H1 (cell line): ENCODE data around the gene NRXN2. TPM values are rescaled to one million over a fixed set of nuclear protein-coding genes. Genes with fewer than 3 reads are reported as not detected.

Experiments used
- CTCF ChIA-PET: fragments of 300-600 bp; sonication (Branson Sonifier 250); formaldehyde crosslinking; loops from one replicate; lab custom pipeline; 2021; ENCODE audit not compliant: partially characterized antibody; lab: Charles Lee
- POLR2A ChIA-PET: fragments of 300-600 bp; sonication (Branson Sonifier 250); formaldehyde crosslinking; loops from one replicate; lab custom pipeline; 2021; ENCODE audit warnings: inconsistent platforms; ENCODE audit not compliant: partially characterized antibody; lab: Charles Lee
- DNase-seq, 2 experiments: peaks; one replicate each; pipeline versions ENCODE4 v3.0.0 to v3.0.0-alpha.2; 2010 to 2022; ENCODE audit warnings: low spot score in 2 of 2, low read depth in 1 of 2, mixed read lengths in 1 of 2
- FAIRE-seq: peaks from 2 replicates; lab custom pipeline; 2011; peaks lifted over from hg19 to GRCh38; lab: Jason Lieb, UNC
- H2AFZ ChIP-seq: 2 replicates; pipeline ENCODE4 v1.8.1; 2012; ENCODE audit warnings: low read length, inconsistent platforms
- H2AK5ac ChIP-seq: 2 replicates; pipeline ENCODE4 v1.6.1; 2013; ENCODE audit warnings: low read depth, low read length
- H2BK120ac ChIP-seq: replicated peaks from 2 replicates; pipeline ENCODE3; 2013; ENCODE audit warnings: low read depth, low read length, inconsistent platforms
- H2BK12ac ChIP-seq: 2 replicates; pipeline ENCODE4 v1.6.1; 2013; ENCODE audit warnings: low read depth, low read length
- H2BK15ac ChIP-seq: 2 replicates; pipeline ENCODE4 v1.6.1; 2013; ENCODE audit warnings: low read length
- H2BK20ac ChIP-seq: 2 replicates; pipeline ENCODE4 v1.6.1; 2013; ENCODE audit warnings: low read length
- H2BK5ac ChIP-seq: 2 replicates; pipeline ENCODE4 v1.6.1; 2013; ENCODE audit warnings: low read depth, low read length
- H3K14ac ChIP-seq: 2 replicates; pipeline ENCODE4 v1.6.1; 2013; ENCODE audit warnings: inconsistent platforms; ENCODE audit not compliant: insufficient read length
- H3K18ac ChIP-seq: 2 replicates; pipeline ENCODE4 v1.6.1; 2013; ENCODE audit warnings: low read length; ENCODE audit errors: extremely low read depth
- H3K23ac ChIP-seq: 2 replicates; pipeline ENCODE4 v1.6.1; 2013; ENCODE audit warnings: inconsistent platforms; ENCODE audit not compliant: insufficient read length
- H3K23me2 ChIP-seq: 2 replicates; pipeline ENCODE4 v1.6.1; 2013; ENCODE audit warnings: low read depth, low read length
- H3K27ac ChIP-seq: 2 replicates; pipeline ENCODE4 v1.6.1; 2011; ENCODE audit warnings: low read depth, low read length, inconsistent platforms
- H3K27me3 ChIP-seq, 4 experiments: replicated peaks in 1 of 4; 1 replicate in 1 of 4; 2 replicates in 3 of 4; pipeline versions ENCODE4 v1.6.1 to v1.8.1; 2011 to 2013; ENCODE audit warnings: low read length in 3 of 4, mild to moderate bottlenecking in 3 of 4, inconsistent platforms in 2 of 4, mixed read lengths in 2 of 4, moderate library complexity in 1 of 4; ENCODE audit not compliant: control insufficient read depth in 3 of 4, insufficient read depth in 3 of 4; ENCODE audit errors: extremely low read depth in 1 of 4
- H3K36me3 ChIP-seq, 4 experiments: 2 replicates each; pipeline versions ENCODE4 v1.6.1 to v1.8.1; 2011 to 2013; ENCODE audit warnings: mild to moderate bottlenecking in 4 of 4, low read length in 3 of 4, moderate library complexity in 2 of 4, control low read depth in 1 of 4, inconsistent platforms in 1 of 4; ENCODE audit not compliant: insufficient read depth in 4 of 4, control insufficient read depth in 2 of 4
- H3K4ac ChIP-seq: replicated peaks from 2 replicates; pipeline ENCODE3; 2013; ENCODE audit warnings: low read length, low read depth, mixed read lengths, inconsistent platforms; ENCODE audit not compliant: insufficient read length
- H3K4me1 ChIP-seq, 4 experiments: replicated peaks in 1 of 4; 1 replicate in 1 of 4; 2 replicates in 3 of 4; pipeline versions ENCODE4 v1.6.1 to v1.8.1; 2011 to 2013; ENCODE audit warnings: low read length in 3 of 4, inconsistent platforms in 2 of 4, mixed read lengths in 1 of 4; ENCODE audit not compliant: insufficient read depth in 4 of 4, control insufficient read depth in 3 of 4
- H3K4me2 ChIP-seq, 2 experiments: 2 replicates each; pipeline versions ENCODE4 v1.6.1 to v1.8.1; 2011 to 2013; ENCODE audit warnings: low read depth in 2 of 2, low read length in 2 of 2, control low read depth in 1 of 2, inconsistent platforms in 1 of 2, mild to moderate bottlenecking in 1 of 2; ENCODE audit not compliant: insufficient read depth in 1 of 2
- H3K4me3 ChIP-seq, 4 experiments: fragments of 200-600, 300-600 bp in 1 of 4; sonication (generic), shearing (Covaris generic), sonication (Bioruptor Twin) in 1 of 4; 2 replicates each; pipeline versions ENCODE4 v1.5.1 to v1.8.1; 2011 to 2016; ENCODE audit warnings: low read length in 4 of 4, low read depth in 3 of 4, control low read depth in 2 of 4, inconsistent platforms in 2 of 4, mild to moderate bottlenecking in 2 of 4, mixed read lengths in 1 of 4, moderate library complexity in 1 of 4; ENCODE audit not compliant: insufficient read depth in 2 of 4; ENCODE audit errors: extremely low read depth in 1 of 4
- H3K56ac ChIP-seq: replicated peaks from 2 replicates; pipeline ENCODE3; 2013; ENCODE audit warnings: low read depth, mild to moderate bottlenecking, mixed read lengths, low read length, inconsistent platforms; ENCODE audit not compliant: insufficient read length
- H3K79me1 ChIP-seq: 2 replicates; pipeline ENCODE4 v1.6.1; 2013; ENCODE audit warnings: low read depth, low read length, control low read depth
- H3K79me2 ChIP-seq, 2 experiments: 2 replicates each; pipeline versions ENCODE4 v1.6.1 to v1.8.1; 2012 to 2013; ENCODE audit warnings: low read length in 2 of 2, mild to moderate bottlenecking in 2 of 2, inconsistent platforms in 1 of 2; ENCODE audit not compliant: insufficient read depth in 2 of 2, control insufficient read depth in 1 of 2
- H3K9ac ChIP-seq, 4 experiments: replicated peaks in 1 of 4; 1 replicate in 1 of 4; 2 replicates in 3 of 4; pipeline versions ENCODE4 v1.6.1 to v1.8.1; 2011 to 2013; ENCODE audit warnings: low read depth in 3 of 4, low read length in 3 of 4, control low read depth in 2 of 4, mild to moderate bottlenecking in 2 of 4, moderate library complexity in 2 of 4, inconsistent platforms in 1 of 4; ENCODE audit errors: extremely low read depth in 1 of 4
- H3K9me3 ChIP-seq, 2 experiments: 2 replicates each; pipeline versions ENCODE4 v1.6.1 to v1.8.1; 2012 to 2013; ENCODE audit warnings: mild to moderate bottlenecking in 2 of 2, moderate library complexity in 2 of 2, control low read depth in 1 of 2, inconsistent platforms in 1 of 2, low read depth in 1 of 2, low read length in 1 of 2, mixed read lengths in 1 of 2; ENCODE audit not compliant: insufficient read depth in 2 of 2
- H4K20me1 ChIP-seq, 2 experiments: replicated peaks in 1 of 2; 2 replicates each; pipeline versions ENCODE3 to v1.8.1; 2011 to 2013; ENCODE audit warnings: inconsistent platforms in 2 of 2, low read length in 2 of 2, mild to moderate bottlenecking in 1 of 2; ENCODE audit not compliant: insufficient read depth in 2 of 2, control insufficient read depth in 1 of 2
- H4K5ac ChIP-seq: 2 replicates; pipeline ENCODE4 v1.6.1; 2013; ENCODE audit warnings: low read length, low read depth, mixed read lengths, inconsistent platforms; ENCODE audit not compliant: insufficient read length
- H4K8ac ChIP-seq: 2 replicates; pipeline ENCODE4 v1.8.0; 2013; ENCODE audit warnings: mild to moderate bottlenecking, moderate library complexity, low read length, inconsistent platforms; ENCODE audit not compliant: insufficient read depth; ENCODE audit errors: extremely low read depth
- H4K91ac ChIP-seq: replicated peaks from 2 replicates; pipeline ENCODE3; 2013; ENCODE audit warnings: low read length, mixed read lengths, inconsistent platforms; ENCODE audit not compliant: insufficient read length
- BACH1 ChIP-seq: IDR thresholded peaks from 2 replicates; pipeline ENCODE4 v1.6.1; 2012; ENCODE audit warnings: low read length, improper control_type of control experiment
- CREB1 ChIP-seq: IDR thresholded peaks from 2 replicates; pipeline ENCODE4 v1.6.1; 2012; ENCODE audit warnings: inconsistent platforms
- CTBP2 ChIP-seq: IDR thresholded peaks from 2 replicates; pipeline ENCODE4 v1.7.0; 2011; ENCODE audit warnings: borderline replicate concordance, mild to moderate bottlenecking, moderate library complexity, mixed read lengths, low read length; ENCODE audit not compliant: insufficient read depth, insufficient read length
- E2F6 ChIP-seq: IDR thresholded peaks from 2 replicates; pipeline ENCODE4 v1.6.1; 2012; ENCODE audit warnings: inconsistent platforms
- EGR1 ChIP-seq: IDR thresholded peaks from 2 replicates; pipeline ENCODE4 v1.6.1; 2011; ENCODE audit warnings: low read depth, low read length, borderline replicate concordance
- HDAC2 ChIP-seq, 2 experiments: fragments of 300-600 bp in 1 of 2; sonication (generic) in 1 of 2; IDR thresholded peaks; 2 replicates each; pipeline ENCODE4 v1.6.1; 2011 to 2012; ENCODE audit warnings: low read depth in 2 of 2, low read length in 2 of 2, mild to moderate bottlenecking in 2 of 2, moderate library complexity in 2 of 2, borderline replicate concordance in 1 of 2, inconsistent platforms in 1 of 2
- HDAC6 ChIP-seq: IDR thresholded peaks from one replicate; pipeline ENCODE4 v1.7.1; 2012; ENCODE audit warnings: low read depth, mild to moderate bottlenecking, inconsistent platforms, low read length, moderate library complexity
- RBBP5 ChIP-seq: IDR thresholded peaks from 2 replicates; pipeline ENCODE4 v1.7.1; 2012; ENCODE audit warnings: low read depth, mild to moderate bottlenecking, inconsistent platforms, low read length, moderate library complexity, borderline replicate concordance
- RFX5 ChIP-seq: IDR thresholded peaks from 2 replicates; pipeline ENCODE4 v1.6.1; 2011; ENCODE audit warnings: low read depth, low read length, improper control_type of control experiment, borderline replicate concordance
- SP1 ChIP-seq: IDR thresholded peaks from 2 replicates; pipeline ENCODE4 v1.6.1; 2011; ENCODE audit warnings: low read depth, low read length
- SRF ChIP-seq: IDR thresholded peaks from 2 replicates; pipeline ENCODE4 v1.6.1; 2011; ENCODE audit warnings: mild to moderate bottlenecking, low read depth, low read length, moderate library complexity
- WGBS, 2 experiments: shearing (Covaris generic) in 1 of 2; methylation state at CpG; one replicate each; pipeline versions ENCODE4 v1.1.6 to v1.1.7; 2013 to 2015; ENCODE audit warnings: low lambda C conversion rate in 2 of 2, mixed read lengths in 2 of 2, inconsistent platforms in 1 of 2, low coverage in 1 of 2, missing lambda C conversion rate in 1 of 2; ENCODE audit not compliant: insufficient replicate concordance in 2 of 2, insufficient coverage in 1 of 2, insufficient read length in 1 of 2; ENCODE audit errors: extremely low coverage in 1 of 2, missing lambda C conversion rate in 1 of 2; 5-methylcytosine and 5-hydroxymethylcytosine counted together
- polyA plus RNA-seq, 7 experiments: library from polyadenylated mRNA; depleted of rRNA in 3 of 7; stranded (reverse) in 5 of 7; unstranded in 2 of 7; fragments of >200 nt in 5 of 7; fragments of 200-250 nt in 2 of 7; gene quantifications; 1 replicate in 5 of 7; 2 replicates in 1 of 7; 4 replicates in 1 of 7; pipeline versions ENCODE4 v1.2.1 to v1.2.3, GENCODE V29; 2011 to 2013; ENCODE audit warnings: missing spikeins in 2 of 7, mixed read lengths in 2 of 7
- total RNA-seq: library from RNA; stranded (reverse); fragmentation: NEBNext Ultra II Directional; extraction: Animal tissue kit (Norgen Biotek cat#: 25700); gene quantifications from 2 replicates; pipeline ENCODE4 v1.2.1, GENCODE V29; 2021

The NRXN2 gene
- total and polyA plus RNA-seq, 2 of the 8 experiments (the other 6 are each of a cell fraction or from before 2014, with no cell fraction given), result 1.3 to 11.5 TPM

- peak overlapping the region; percentile 100 for H2AFZ ChIP-seq
- 0 out of 2 replicates have a peak overlapping the region, but pooled peaks have one; percentile 19 for H2BK15ac ChIP-seq
- peaks cover 0 to 4% (median 0%) of the 10 kb centered on the region in 4 experiments; a peak in 2 of 7 replicates for H3K4me1 ChIP-seq
- no peaks in the 10 kb centered on the region for H3K79me1 ChIP-seq
- H2BK5ac ChIP-seq, result peak overlapping the region; percentile 76; the same call in 1 of the 2 replicates
- no peak overlapping the region for H4K8ac ChIP-seq
- H4K5ac ChIP-seq, result peak overlapping the region; percentile 53
- H3K27ac ChIP-seq, result no peak overlapping the region
- H2BK20ac ChIP-seq, result no peak overlapping the region
- no peaks in the 10 kb centered on the region for H3K9me3 ChIP-seq
- H3K4ac ChIP-seq, result no peak overlapping the region
- peak overlapping the region; percentile 97 for H3K18ac ChIP-seq
- H3K36me3 ChIP-seq, result no peaks in the 10 kb centered on the region
- 0 out of 7 replicates have a peak overlapping the region, but pooled peaks of 1 of the 4 experiments have one; percentile 5 for H3K9ac ChIP-seq
- H4K20me1 ChIP-seq, result no peaks in the 10 kb centered on the region
- H3K4me3 ChIP-seq, result peak overlapping the region; percentile 50 to 83 (median 80); a peak in 7 of 8 replicates
- no peak overlapping the region for H3K23ac ChIP-seq
- H3K4me2 ChIP-seq, result peak overlapping the region; percentile 34 to 84
- peak; percentile 90 to 99 for DNase-seq
- H3K23me2 ChIP-seq, result peaks cover 2% of the 10 kb centered on the region; the same call in 1 of the 2 replicates
- WGBS, 2 experiments, result 4% methylated on average over 13 of the region's 13 CpGs; no CpG with 5 or more reads in 1 of the 2 experiments
- POLR2A ChIA-PET, result interaction anchor here (0.7 to 1.0 kb wide), 4 partner anchors 9 to 76 kb away, joined by 3 to 4 read pairs (median 3); no protein-coding TSS in a partner anchor
- no peak overlapping the region for H3K14ac ChIP-seq
- peak; percentile 94 for FAIRE-seq
- CTCF ChIA-PET, result interaction anchor here (0.6 to 10.0 kb wide), 54 partner anchors 10 to 1140 kb away, joined by 3 to 101 read pairs (median 5); partner anchors contain the start of genes RASGRP2 and TRMT112
- no peak overlapping the region for H2AK5ac ChIP-seq
- no peaks in the 10 kb centered on the region for H3K27me3 ChIP-seq
- no peak overlapping the region for H2BK120ac ChIP-seq
- no peaks in the 10 kb centered on the region for H3K79me2 ChIP-seq
- H3K56ac ChIP-seq, result no peak overlapping the region
- H4K91ac ChIP-seq, result no peak overlapping the region
- no peak overlapping the region for H2BK12ac ChIP-seq
- TF ChIP-seq HDAC2 (IDR thresholded peaks at IDR 0.05; ENCODE audit: borderline replicate concordance in 1 of 2, low read depth in 2 of 2, low read length in 2 of 2) (no peak; a peak in 1 of 4 replicates), CTBP2 (no peak), RFX5 (no peak), E2F6 (no peak), RBBP5 (no peak), SP1 (peak; percentile 62; the same call in 1 of the 2 replicates), CREB1 (peak; percentile 59), BACH1 (no peak), HDAC6 (no peak), SRF (no peak), EGR1 (no peak)
These were observed 34.4 kb downstream of the NRXN2 start for GRCh38 chr11:64688534-64688982.
